HG02623 (cell line): Measurements from ENCODE around the gene ADM2.

Source experiments
- ATAC-seq: cut with Tn5 transposase; IDR thresholded peaks from one replicate; pipeline ENCODE4 v1.9.1; 2021; ENCODE audit warnings: moderate library complexity; ENCODE audit not compliant: unreplicated experiment

ADM2 gene

DNA sequence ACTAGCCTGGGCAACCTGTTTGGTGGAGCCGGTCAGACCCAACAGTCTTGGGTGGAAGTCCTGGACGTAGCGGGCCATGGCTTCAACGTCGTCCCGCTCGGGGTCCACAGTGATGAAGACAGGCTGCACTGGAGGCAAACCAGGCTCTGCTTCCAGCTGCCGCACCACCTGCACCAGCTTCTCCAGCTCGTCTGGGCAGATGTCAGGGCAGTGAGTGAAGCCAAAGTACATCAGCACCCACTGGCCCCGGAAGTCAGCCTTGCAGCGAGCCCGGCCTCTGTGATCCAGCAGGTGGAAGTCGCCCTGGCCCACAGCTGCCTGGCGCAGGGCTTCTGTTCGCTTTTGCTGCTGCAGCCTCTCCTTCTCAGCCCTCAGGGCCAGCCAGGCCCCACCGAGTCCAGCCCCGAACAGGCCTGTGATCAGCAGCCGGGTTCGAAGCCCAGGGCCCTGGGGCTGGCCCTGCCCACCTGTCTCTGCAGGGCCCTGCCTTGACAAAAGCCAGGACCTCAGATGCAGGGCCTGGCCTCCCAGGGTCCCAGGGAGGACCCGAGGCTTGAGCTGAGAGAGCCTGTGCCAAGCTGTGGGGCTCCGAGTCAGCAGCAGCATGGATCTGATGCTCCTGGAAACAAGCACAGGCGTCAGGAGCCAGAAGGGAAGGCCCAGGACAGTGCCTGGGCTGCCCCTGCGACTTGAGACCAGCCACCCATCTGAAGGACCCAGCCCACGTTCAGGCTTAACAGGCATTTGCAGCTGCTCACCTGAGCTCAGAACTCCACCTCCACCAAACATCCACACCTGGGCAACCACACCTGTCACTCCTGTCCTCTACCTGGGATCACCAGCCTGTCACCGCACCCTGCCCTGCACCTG lies 42.7 kb downstream of the ADM2 start:
- no peak for ATAC-seq

- no peak for ATAC-seq
Measured at GRCh38 chr22:50524676-50525103, 43.3 kb downstream of the ADM2 start.

DNA sequence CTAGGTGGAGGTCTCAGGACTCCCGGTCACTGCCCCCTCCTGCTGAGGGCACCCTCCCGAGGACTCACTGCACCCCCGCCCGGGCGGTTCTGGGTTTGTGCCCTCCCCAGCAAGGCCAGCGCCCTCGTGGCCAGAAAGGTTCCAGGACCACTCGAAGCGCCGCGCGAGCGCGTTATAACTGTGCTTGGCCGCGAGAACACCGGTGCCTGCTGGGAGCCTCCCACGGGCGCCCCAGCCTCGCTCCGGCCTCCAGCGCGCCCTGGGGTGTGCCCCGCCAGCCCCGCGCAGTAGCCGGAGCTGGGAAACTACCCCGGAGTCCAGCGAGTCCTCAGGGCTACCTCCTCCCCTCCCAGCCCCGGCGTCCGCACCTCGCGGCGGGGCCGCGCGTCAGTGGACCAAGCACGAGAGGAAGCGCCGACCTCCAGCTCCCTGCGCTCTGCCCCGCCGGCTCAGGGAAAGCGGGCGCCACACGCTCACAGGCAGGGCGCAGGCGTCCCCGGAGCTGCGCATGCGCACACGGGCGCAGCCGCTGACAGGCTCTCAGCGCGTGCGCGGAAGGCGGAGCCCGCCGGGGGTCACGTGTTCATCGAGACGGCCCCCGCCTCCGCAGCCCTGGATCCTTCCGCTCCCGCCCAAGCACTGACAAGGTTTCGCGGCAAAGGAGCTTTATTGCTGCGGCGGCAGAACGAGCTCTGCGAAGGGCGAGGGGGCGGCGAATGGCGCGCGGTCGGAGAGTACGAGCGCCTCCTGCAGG lies 43.9 kb downstream of the ADM2 start, which contains the start of gene SCO2:
TSS of gene SCO2 (minus strand) at position 495 of the 754 bp plus-strand sequence. CDS start 1,187 bp downstream, outside the sequence.
- peak; percentile 36 for ATAC-seq

DNA sequence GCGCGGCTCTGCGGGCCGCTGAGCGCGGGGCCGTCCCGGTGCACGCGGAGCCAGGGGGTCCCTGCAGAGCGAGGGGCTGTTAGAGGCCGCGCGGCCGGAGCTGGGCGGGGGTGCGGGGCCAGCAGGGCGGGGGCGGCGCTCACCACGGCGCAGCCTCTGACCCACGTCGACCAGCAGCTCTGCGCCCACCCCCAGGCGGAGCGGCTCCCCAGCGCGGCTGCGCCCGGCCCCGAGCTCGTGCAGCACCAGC lies 44.4 kb downstream of the ADM2 start:
- ATAC-seq = peak; percentile 6

DNA sequence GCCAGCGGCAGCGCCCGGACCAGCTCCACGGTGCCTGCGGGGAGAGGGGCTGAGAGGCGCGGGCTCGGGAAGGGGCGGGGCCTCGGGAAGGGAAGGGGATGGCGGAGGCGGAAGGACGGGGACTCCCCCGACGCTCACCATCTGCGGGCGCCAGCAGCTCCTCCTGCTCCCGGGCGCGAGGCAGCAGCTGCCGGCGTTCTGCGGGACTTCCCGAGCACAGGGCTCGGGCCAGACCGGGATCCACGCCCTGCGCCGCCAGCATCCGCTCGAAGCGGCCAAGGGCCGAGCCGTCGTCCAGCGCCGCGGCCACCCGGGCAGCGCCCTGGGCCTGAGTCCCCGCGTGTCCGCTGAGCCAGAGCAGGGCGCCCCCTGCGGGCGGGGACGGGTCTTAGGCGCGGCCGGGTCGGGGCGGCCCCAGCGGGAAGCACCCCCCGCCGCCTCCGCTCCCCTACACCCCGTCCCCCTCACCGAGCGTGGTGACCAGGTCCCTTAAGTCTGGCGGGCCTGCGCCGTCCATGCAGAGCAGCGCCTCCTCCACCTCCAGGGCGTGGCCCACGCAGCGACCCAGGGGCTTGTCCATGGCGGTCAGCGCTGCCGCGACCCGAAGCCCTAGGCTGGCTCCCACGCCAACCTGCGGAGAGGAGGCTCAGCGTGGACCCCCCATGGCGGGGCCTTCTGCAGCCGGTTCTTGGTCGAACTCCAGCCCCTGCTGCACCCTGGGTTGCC lies 44.9 kb downstream of the ADM2 start:
- peak; percentile 26 for ATAC-seq

DNA sequence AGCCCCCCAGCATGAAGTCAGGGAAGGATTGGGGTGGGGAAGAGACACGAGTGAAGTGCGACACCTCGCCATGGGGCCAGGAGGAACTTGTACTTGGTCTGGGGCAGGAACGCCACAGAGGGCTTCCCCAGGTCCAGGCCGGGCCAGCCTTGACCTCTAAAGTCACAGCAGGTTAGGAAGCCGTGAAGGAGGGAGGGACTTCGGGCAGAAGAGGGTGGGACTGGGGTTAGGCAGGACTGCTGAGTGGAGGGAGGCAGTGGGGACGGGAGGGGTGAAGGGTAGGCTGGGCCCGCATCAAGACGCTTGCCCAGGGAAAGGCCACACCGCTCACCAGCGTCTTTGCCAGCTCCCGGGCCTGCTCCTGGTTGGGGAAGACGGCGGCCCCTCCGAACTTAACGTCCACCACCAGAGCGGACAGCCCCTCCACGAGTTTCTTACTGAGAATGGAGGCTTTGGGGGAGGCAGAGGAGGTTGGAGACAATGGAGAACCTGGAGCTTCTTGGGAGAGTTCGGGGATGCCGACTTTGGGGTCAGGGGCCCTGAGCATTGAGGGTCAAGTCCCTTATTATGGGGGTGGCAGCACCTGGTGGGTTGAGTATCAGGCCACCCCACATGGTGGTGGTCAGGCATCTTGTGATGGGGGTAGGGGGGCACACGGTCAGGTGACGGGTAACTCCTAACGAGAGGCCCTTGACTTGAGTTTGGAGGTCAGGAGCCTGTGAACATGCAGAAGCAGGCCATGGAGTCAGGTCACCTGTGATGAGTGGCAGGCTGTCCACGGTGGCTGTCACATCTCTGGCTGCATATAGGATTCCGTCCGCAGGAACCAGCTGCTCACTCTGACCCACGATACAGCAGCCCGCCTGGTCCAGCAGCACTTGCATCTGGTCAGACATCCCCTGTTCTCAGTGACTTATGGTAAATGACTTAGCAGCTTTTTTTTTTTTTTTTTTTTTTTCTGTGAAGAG lies 45.8 kb downstream of the ADM2 start:
- ATAC-seq = no peak

GRCh38 chr22:50527921-50528681 lies 46.8 kb downstream of the ADM2 start:
- no peak for ATAC-seq

DNA sequence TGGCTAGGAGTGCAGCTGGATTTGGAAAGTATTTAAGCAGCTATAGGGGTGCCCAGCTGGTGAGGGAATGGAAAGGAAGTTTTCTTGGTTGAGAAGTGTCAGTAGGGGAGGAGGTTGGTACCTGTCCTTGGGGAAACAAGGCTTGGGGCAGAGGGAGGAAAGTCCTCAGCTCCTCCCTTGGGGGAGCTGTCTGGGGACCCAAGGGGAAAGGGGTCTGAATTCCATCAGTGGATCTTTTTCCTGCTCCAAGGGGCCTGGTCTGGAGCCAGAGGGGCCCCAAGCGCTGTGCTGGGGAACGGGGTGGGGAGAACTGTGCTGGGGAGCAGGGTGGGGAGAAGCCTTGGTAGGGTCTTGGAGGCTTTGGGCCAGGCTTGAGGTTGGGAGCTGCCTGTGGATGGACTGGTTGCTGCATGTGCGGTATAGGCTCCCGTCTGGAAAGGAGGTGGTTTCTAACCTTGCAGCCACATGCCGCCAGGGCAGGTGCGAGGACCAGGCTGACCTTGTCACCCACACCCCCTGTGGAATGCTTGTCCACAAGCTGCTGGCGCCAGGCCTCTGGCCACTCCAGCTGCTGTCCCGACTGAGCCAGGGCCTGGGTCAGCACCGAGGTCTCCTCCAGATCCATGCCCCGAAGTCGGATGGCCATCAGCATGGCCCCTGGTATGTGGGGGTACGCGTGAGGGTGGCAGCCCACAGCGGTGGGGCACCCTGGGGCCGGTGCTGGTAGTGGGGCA lies 47.5 kb downstream of the ADM2 start:
- ATAC-seq = no peak

DNA sequence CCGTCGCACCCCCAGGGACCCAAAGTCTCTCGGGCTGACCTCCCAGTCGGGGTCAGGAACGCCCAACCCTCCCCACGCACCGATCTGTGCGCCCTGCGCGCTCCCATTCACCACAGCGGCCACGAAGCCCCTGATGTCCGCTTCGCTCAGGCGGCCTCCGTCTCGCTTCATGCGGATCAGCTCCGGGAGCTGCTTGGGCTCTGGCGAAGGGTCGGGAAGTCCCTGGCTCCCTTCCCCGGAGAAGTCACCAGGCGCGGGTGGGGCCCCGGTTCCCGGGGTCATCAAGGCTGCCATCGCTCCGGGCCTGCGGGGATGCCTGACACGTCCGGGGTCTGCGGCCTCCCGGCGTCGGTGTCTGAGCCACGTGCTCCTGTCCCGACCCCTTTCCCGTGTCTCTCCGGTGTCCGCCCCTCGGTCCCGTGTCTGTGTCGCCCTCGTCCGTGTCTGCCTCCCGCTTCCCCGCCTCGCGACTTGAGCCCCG lies 48.1 kb downstream of the ADM2 start:
- no peak for ATAC-seq

DNA sequence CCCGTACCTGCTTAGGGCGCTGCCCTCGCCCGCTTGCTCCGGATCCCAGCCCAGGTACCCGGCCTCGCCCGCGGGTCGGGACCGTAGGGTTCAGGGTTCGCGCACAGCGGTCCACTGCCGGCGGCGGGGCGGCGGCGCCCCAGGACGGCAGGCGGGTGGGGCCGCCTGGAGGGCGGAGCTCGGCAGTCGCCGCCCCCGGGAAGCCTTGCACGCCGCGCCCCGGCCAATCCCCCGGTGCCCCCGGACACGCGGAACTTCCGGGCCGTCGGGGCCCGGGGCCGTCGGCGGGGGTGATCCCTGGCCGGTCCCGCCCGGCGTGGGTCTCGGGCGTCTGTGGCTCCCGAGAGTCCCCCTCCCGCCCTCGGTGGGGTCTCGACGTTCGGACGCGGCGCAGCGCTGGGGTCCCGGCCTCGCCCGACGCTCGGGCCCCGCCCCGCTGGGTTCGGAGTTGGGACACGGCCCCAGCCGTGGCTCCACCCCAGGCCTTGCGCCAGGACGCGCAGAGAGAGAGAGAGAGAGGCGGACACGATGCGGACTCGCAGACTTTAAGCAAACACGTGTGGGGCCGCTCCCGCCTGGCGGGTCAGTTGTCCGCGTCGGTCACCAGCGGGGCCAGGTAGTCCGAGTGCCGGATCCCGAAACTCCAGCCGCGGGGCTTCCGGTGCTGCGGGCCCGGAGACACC lies 48.7 kb downstream of the ADM2 start, which contains the start of gene TYMP:
TSS of gene TYMP (minus strand) at position 116 of the 683 bp plus-strand sequence. CDS start 303 bp downstream, outside the sequence.
- no peak for ATAC-seq

DNA sequence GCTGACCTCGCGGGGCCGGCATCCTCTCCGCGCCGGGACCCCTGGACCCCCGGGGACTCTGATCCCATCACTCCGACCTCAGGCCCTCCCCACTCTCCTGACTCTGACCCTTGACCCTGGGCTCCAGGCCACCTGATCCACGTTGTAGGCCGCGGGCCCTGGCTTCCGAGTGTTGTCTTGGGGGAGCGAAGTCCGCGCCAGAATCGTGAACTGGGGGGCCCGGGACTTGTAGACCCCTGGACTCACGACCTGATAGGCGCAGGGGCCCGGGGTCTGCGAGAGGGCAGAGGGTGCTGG lies 49.2 kb downstream of the ADM2 start:
- no peak for ATAC-seq

DNA sequence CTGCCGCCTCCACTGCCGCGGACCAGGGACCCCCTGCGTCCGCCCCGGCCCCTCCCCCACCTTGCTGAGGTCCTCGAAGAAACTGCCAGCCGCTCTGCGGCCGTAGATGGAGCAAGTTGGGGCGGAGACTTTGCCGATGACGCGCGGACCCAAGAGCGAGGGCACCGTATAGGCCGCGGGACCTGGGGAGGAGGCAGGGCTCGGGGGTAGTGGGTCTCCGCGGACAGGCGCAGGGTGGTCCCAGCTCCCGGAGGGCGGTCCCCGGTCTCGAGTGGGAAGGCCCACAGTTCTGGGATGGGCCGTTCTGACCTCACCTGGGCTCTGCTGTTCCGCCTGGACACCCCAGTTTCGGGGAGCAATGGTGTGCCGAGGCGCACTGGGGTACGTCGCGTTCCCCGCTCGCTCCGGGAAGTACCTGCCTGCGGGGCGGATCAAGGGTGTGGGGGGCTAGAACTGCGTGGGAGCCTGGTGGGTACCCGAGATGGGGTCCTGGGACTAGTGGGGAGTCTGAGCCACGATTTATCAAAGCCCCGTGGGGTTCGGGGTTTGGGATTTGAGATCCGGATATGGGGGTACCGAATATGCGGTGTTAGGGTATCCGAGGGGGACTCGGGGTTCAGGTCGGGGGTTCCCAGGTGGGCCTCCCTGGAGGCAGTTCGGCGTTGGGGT lies 49.7 kb downstream of the ADM2 start:
- no peak for ATAC-seq

GRCh38 chr22:50531546-50531961 lies 50.2 kb downstream of the ADM2 start:
- ATAC-seq = peak; percentile 23

- ATAC-seq = peak; percentile 3
Measured at GRCh38 chr22:50531962-50532674, 50.8 kb downstream of the ADM2 start.

DNA sequence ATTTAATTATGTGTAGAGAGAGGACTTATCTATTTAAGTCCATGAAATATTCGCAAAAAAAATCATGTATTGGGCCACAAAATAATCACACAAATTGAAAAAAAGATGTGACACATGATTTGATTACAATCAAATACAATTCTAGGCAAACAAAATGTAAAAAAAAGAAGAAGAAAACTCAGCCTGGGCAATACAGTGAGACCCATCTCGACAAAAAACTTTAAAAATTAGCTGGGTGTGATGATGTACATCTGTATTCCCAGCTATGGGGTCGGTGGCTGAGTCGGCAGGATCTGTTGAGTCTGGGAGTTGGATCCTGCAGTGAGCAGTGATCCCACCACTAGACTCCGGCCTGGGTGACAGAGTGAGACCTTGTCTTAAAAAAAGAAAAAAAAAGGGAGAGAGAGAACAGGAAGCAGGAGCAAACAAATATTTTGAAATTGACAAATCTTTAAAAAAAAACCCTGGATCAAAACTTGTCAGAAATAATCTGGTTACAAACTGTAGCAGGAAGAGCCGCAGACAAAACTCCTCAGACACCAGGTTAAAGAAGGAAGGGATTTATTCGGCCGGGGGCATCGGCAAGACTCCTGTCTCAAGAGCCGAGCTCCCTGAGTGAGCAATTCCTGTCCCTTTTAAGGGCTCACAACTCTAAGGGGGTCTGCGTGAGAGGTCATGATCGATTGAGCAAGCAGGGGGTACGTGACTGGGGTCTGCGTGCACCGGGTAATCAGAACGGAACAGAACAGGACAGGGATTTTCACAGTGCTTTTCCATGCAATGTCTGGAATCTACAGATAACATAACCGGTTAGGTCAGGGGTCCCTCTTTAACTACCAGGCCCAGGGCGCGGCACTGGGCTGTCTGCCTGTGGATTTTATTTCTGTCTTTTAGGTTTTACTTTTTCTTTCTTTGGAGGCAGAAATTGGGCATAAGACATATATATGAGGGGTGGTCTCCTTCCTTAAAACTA lies 51.8 kb downstream of the ADM2 start:
- ATAC-seq = no peak
